K562 treated with DMSO at 1 percent for 12 hours (cell line): ENCODE data around the gene UTP11. TPM values are rescaled to one million over a fixed set of nuclear protein-coding genes. Genes with fewer than 3 reads are reported as not detected.

Experiments
- total RNA-seq: library from RNA; unstranded; fragments of 300-600 nt; gene quantifications from 2 replicates; pipeline ENCODE4 v1.2.3, GENCODE V29; 2022; ENCODE audit not compliant: insufficient read depth

The UTP11 gene, protein sequence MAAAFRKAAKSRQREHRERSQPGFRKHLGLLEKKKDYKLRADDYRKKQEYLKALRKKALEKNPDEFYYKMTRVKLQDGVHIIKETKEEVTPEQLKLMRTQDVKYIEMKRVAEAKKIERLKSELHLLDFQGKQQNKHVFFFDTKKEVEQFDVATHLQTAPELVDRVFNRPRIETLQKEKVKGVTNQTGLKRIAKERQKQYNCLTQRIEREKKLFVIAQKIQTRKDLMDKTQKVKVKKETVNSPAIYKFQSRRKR
- total RNA-seq = 50.2 and 62.1 TPM in 2 replicates

GRCh38 chr1:38012363-38013226 lies at the start of gene UTP11:
TSS of gene UTP11 (plus strand) at chr1:38012734. CDS start at chr1:38012803, 69 bp downstream.

DNA sequence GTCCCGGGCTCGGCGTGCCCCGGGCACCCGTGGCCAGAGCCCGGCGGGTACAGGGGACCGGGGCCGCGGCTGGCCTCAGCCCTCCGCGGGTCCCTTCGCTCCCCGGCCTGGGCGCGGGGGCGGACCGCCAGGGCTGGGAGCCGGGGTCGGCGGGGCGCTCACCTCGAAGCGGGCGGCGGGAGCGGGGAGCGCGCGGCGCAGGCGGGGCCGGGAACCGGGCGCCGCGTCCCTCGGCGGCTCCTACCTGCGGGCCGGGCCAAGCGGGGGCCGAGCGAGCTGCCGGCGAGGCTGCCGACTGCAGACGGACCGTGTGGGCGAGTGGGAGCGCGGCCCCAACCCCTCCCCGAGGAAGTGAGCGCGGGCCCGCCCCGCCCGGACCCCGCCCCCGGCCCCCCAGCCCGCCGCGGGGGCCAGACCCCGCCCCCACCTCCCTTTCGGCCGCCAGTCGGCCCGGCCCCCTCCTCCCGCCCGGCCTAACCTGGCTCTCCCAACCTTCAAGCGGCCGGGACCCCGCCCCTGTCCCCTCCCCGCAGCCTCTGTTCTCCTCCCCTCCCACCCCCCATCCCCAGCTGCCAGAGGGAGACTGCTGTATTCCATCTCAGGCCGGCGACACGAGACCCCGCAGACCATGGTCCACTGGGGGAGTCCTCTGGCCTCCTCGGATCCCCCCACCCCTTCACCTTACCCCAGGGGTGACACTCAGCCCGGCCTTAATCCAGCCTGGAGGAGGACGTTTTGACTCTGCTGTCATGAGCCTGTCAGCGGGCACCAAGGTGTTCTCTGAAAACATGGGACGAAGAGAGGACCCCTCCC lies 7.1 kb upstream of the UTP11 start, which contains the start of gene FHL3:
Gene FHL3 (minus strand): TSS at position 320 of the 813 bp plus-strand sequence. CDS start 6,102 bp downstream, outside the sequence.

GRCh38 chr1:38046333-38046883 lies 33.9 kb downstream of the UTP11 start, which contains the start of gene POU3F1:
TSS of gene POU3F1 (minus strand) at chr1:38046793. CDS start at chr1:38046743, 50 bp downstream.

Other genes starting within 250 kb of the UTP11 start
- gene EPHA10, start 247.6 kb upstream of the UTP11 start, total RNA-seq = not detected in 2 replicates
- gene MANEAL, start 218.9 kb upstream of the UTP11 start, total RNA-seq = 0.48 and 0.58 TPM in 2 replicates
- gene C1orf122, start 204.9 kb upstream of the UTP11 start, total RNA-seq = 80.3 and 182 TPM in 2 replicates
- gene YRDC, start 204.5 kb upstream of the UTP11 start, total RNA-seq = 41.1 and 46.3 TPM in 2 replicates
- gene MTF1, start 153.1 kb upstream of the UTP11 start, total RNA-seq = 1.1 and 4.0 TPM in 2 replicates
- 12.3 and 27.3 TPM in 2 replicates for gene INPP5B, start 65.7 kb upstream of the UTP11 start, total RNA-seq
- 53.1 and 94.1 TPM in 2 replicates for gene SF3A3, start 22.7 kb upstream of the UTP11 start, total RNA-seq
- 90.3 and 117 TPM in 2 replicates for gene FHL3, start 7.2 kb upstream of the UTP11 start, total RNA-seq
- gene POU3F1, start 34.1 kb downstream of the UTP11 start, total RNA-seq = 0.28 and 0.64 TPM in 2 replicates